ENCODE measurements around the gene MRPL43.

GRCh38 chr10:100968062-100968736 lies 19.1 kb downstream of the MRPL43 start:
- TF ChIP-seq CTCF (IDR thresholded peaks at IDR 0.05 in 8 of 11, conservative IDR thresholded peaks at IDR 0.05 in 3 of 11), result no peak
- no peak for TF ChIP-seq POLR2A (IDR thresholded peaks at IDR 0.05)
